Activated CD4-positive, alpha-beta T cell treated with anti-CD3 and anti-CD28 coated beads, Interleukin-2, amount 10 ng/mL, durations not matched to agents 24 days and 14 days (primary cell): ENCODE measurements around the gene IL4R. TPM values are rescaled to one million over a fixed set of nuclear protein-coding genes. Genes with fewer than 3 reads are reported as not detected.

Source experiments
- DNase-seq: peaks from one replicate; pipeline ENCODE4 v3.0.0; 2022
- H3K27ac Mint-ChIP-seq: one replicate; pipeline ENCODE4 v1.8.0; 2022; ENCODE audit warnings: mild to moderate bottlenecking, mixed read lengths
- H3K27me3 Mint-ChIP-seq: one replicate; pipeline ENCODE4 v1.8.0; 2022; ENCODE audit warnings: mixed read lengths
- H3K36me3 Mint-ChIP-seq: one replicate; pipeline ENCODE4 v1.8.0; 2022; ENCODE audit warnings: low read depth, mild to moderate bottlenecking, mixed read lengths
- H3K4me1 Mint-ChIP-seq: one replicate; pipeline ENCODE4 v1.8.0; 2021; ENCODE audit warnings: mixed read lengths
- H3K4me3 Mint-ChIP-seq: one replicate; pipeline ENCODE4 v1.8.0; 2022; ENCODE audit warnings: mild to moderate bottlenecking, moderate library complexity, mixed read lengths
- H3K9me3 Mint-ChIP-seq: one replicate; pipeline ENCODE4 v1.8.0; 2021; ENCODE audit warnings: mixed read lengths
- intact Hi-C: fragments of 100-400 bp; cut with micrococcal nuclease; formaldehyde crosslinking; loops from one replicate; pipeline ENCODE4 v1.15.1; 2023
- total RNA-seq: library from RNA; stranded (reverse); gene quantifications from 2 replicates; pipeline ENCODE4 v1.2.3, GENCODE V29; 2022

IL4R gene
- total RNA-seq, 1 donor from 2014 or later: 375 TPM

GRCh38 chr16:27353853-27354252 is 40.1 kb downstream of the IL4R start:
- H3K27me3 Mint-ChIP-seq: no peaks in the 10 kb centered on the region
- no peak for DNase-seq
- peaks cover 92% of the 10 kb centered on the region for H3K36me3 Mint-ChIP-seq
- H3K27ac Mint-ChIP-seq: peak overlapping the region; percentile 67
- no peaks in the 10 kb centered on the region for H3K9me3 Mint-ChIP-seq
- intact Hi-C loops: no loop called here
- H3K4me1 Mint-ChIP-seq: peaks cover 29% of the 10 kb centered on the region
- no peak overlapping the region for H3K4me3 Mint-ChIP-seq

- no peak overlapping the region for H3K4me3 Mint-ChIP-seq
- H3K4me1 Mint-ChIP-seq: peaks cover 19% of the 10 kb centered on the region
- peak; percentile 79 for DNase-seq
- peaks cover 87% of the 10 kb centered on the region for H3K36me3 Mint-ChIP-seq
- peaks cover 4% of the 10 kb centered on the region for H3K9me3 Mint-ChIP-seq
- intact Hi-C loops: loop anchor here (1.0 kb wide), 1 partner anchor 120 kb away; no protein-coding TSS in a partner anchor
- no peaks in the 10 kb centered on the region for H3K27me3 Mint-ChIP-seq
- peak overlapping the region; percentile 26 for H3K27ac Mint-ChIP-seq
These were observed 41.8 kb downstream of the IL4R start for GRCh38 chr16:27355610-27356009.

DNA sequence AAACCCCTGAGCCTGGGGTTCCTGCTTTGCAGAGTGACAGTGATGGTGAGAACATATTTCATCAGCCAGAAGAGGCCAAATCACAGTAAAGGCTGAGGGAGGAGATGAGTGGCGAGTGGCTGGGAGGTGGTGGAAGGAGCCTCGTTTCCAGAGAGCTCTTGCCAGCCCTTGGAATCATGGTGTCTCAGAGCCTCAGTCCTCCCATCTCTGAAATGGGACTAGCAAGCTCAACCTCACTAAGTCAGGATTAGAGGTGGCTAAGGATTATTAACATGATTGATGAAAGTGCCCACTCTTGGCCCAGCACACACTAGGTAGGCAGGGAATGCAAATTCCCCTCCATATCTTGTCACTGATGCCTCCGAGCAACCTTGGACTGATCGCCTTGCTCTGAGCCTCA is 43.0 kb downstream of the IL4R start:
- Mint-ChIP-seq H3K4me3 (no peak overlapping the region), H3K36me3 (peaks cover 86% of the 10 kb centered on the region), H3K9me3 (peaks cover 4% of the 10 kb centered on the region), H3K27me3 (no peaks in the 10 kb centered on the region), H3K27ac (peak overlapping the region; percentile 66), H3K4me1 (peaks cover 18% of the 10 kb centered on the region)
- DNase-seq: no peak
- intact Hi-C loops: no loop called here

- intact Hi-C loops: no loop called here
- no peak overlapping the region for H3K4me3 Mint-ChIP-seq
- no peak for DNase-seq
- no peaks in the 10 kb centered on the region for H3K27me3 Mint-ChIP-seq
- H3K36me3 Mint-ChIP-seq: peaks cover 86% of the 10 kb centered on the region
- H3K4me1 Mint-ChIP-seq: peaks cover 23% of the 10 kb centered on the region
- H3K27ac Mint-ChIP-seq: peak overlapping the region; percentile 66
- peaks cover 4% of the 10 kb centered on the region for H3K9me3 Mint-ChIP-seq
These were observed 45.3 kb downstream of the IL4R start for GRCh38 chr16:27359051-27359450.

GRCh38 chr16:27359615-27360014 is 45.8 kb downstream of the IL4R start:
- DNase-seq: no peak
- intact Hi-C loops: no loop called here
- no peak overlapping the region for H3K27ac Mint-ChIP-seq
- H3K4me1 Mint-ChIP-seq: peaks cover 27% of the 10 kb centered on the region
- peaks cover 4% of the 10 kb centered on the region for H3K9me3 Mint-ChIP-seq
- H3K36me3 Mint-ChIP-seq: peaks cover 86% of the 10 kb centered on the region
- H3K4me3 Mint-ChIP-seq: no peak overlapping the region
- no peaks in the 10 kb centered on the region for H3K27me3 Mint-ChIP-seq

DNA sequence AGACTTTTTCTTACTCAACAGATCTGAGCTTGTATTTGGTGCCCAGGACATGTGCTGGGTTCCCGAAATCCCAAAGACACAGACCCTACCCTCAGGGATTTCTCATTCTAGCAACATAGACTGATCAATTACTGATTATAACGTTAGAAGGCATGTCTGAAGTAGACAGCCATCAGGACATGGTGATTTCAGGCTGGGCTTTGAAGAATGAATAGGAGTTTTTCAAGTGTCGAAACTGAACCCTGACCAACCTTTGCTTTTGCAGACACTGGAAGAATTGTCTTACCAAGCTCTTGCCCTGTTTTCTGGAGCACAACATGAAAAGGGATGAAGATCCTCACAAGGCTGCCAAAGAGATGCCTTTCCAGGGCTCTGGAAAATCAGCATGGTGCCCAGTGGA is 48.2 kb downstream of the IL4R start:
- H3K4me1 Mint-ChIP-seq: peaks cover 41% of the 10 kb centered on the region
- intact Hi-C loops: no loop called here
- H3K27ac Mint-ChIP-seq: peak overlapping the region; percentile 23
- peaks cover 82% of the 10 kb centered on the region for H3K36me3 Mint-ChIP-seq
- DNase-seq: no peak
- no peaks in the 10 kb centered on the region for H3K27me3 Mint-ChIP-seq
- peaks cover 4% of the 10 kb centered on the region for H3K9me3 Mint-ChIP-seq
- no peak overlapping the region for H3K4me3 Mint-ChIP-seq

- peaks cover 76% of the 10 kb centered on the region for H3K36me3 Mint-ChIP-seq
- no peak overlapping the region for H3K4me3 Mint-ChIP-seq
- H3K4me1 Mint-ChIP-seq: peaks cover 42% of the 10 kb centered on the region
- H3K9me3 Mint-ChIP-seq: peaks cover 4% of the 10 kb centered on the region
- no peaks in the 10 kb centered on the region for H3K27me3 Mint-ChIP-seq
- intact Hi-C loops: no loop called here
- DNase-seq: peak; percentile 55
- peak overlapping the region; percentile 23 for H3K27ac Mint-ChIP-seq
These were observed 48.9 kb downstream of the IL4R start for GRCh38 chr16:27362570-27363245.

- Mint-ChIP-seq H3K4me1 (peaks cover 45% of the 10 kb centered on the region), H3K36me3 (peaks cover 71% of the 10 kb centered on the region), H3K27ac (peak overlapping the region; percentile 77), H3K27me3 (no peaks in the 10 kb centered on the region), H3K4me3 (no peak overlapping the region), H3K9me3 (peaks cover 4% of the 10 kb centered on the region)
- intact Hi-C loops: no loop called here
- peak; percentile 58 for DNase-seq
These were observed 49.5 kb downstream of the IL4R start for GRCh38 chr16:27363246-27363632.

- no peak overlapping the region for H3K4me3 Mint-ChIP-seq
- H3K9me3 Mint-ChIP-seq: peaks cover 4% of the 10 kb centered on the region
- H3K4me1 Mint-ChIP-seq: peaks cover 50% of the 10 kb centered on the region
- intact Hi-C loops: no loop called here
- H3K27me3 Mint-ChIP-seq: no peaks in the 10 kb centered on the region
- peak overlapping the region; percentile 77 for H3K27ac Mint-ChIP-seq
- peak; percentile 59 for DNase-seq
- peaks cover 66% of the 10 kb centered on the region for H3K36me3 Mint-ChIP-seq
These were observed 50.0 kb downstream of the IL4R start for GRCh38 chr16:27363797-27364196.

DNA sequence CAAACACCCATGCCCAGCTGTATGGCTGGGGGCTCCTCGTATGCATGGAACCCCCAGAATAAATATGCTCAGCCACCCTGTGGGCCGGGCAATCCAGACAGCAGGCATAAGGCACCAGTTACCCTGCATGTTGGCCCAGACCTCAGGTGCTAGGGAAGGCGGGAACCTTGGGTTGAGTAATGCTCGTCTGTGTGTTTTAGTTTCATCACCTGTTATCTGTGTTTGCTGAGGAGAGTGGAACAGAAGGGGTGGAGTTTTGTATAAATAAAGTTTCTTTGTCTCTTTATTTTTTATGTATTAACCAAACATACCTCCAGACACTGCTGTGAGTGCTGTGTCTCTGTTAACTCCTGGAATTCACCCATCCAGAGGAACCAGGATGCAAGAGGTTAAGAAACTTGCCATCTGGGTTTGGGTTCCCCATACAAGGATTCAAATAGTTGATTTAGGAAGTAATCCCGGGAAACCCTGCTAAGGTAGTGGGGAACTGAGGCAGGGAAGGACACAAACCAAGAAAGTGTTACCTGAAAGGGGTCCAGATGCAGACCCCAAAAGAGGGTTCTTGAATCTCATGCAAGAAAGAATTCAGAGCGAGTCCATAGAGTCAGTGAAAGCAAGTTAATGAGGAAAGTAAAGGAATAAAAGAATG is 50.8 kb downstream of the IL4R start:
- Mint-ChIP-seq H3K36me3 (peaks cover 59% of the 10 kb centered on the region), H3K27me3 (no peaks in the 10 kb centered on the region), H3K4me1 (peaks cover 52% of the 10 kb centered on the region), H3K27ac (peak overlapping the region; percentile 77), H3K4me3 (no peak overlapping the region), H3K9me3 (no peaks in the 10 kb centered on the region)
- intact Hi-C loops: no loop called here
- DNase-seq: no peak

DNA sequence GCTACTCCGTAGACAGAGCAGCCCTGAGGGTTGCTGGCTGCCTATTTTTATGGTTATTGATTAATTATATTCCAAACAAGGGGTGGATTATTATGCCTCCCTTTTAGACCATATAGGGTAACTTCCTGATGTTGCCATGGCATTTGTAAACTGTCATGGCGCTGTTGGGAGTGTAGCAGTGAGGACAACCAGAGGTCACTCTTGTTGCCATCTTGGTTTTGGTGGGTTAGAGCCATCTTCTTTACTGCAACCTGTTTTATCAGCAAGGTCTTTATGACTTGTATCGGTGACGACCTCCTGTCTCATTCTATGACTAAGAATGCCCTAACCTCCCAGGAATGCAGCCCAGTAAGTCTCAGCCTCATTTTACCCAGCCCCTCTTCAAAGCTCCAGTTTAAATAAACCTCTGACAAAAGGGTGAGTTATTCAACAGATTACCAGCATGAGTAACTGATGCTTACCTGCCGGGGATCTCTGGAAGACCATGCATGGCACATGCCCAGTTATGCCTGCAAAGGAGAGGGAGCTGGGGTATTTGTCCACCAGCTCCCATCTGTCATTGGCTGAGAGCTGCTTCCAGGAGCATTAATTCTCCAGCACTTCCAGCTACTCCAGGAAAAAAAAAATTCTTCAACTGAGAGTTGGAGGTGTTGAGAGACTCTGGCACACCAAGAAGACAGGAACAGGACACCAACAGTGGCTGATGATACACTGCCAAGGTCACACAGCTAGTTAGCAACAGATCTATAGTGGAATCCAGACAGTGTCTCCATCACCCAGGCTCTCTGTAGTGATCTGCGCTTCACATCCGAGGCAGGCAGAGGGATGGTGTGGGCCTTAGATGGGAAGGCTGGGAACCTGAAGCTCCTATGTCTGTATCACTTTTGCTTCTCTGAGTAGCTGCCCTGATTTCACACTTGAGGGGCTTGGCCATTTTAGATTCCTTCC is 51.6 kb downstream of the IL4R start:
- peaks cover 63% of the 10 kb centered on the region for H3K36me3 Mint-ChIP-seq
- H3K9me3 Mint-ChIP-seq: peaks cover 4% of the 10 kb centered on the region
- intact Hi-C loops: loop anchor here (2.0 kb wide), 4 partner anchors 39 to 91 kb away; no protein-coding TSS in a partner anchor
- H3K4me1 Mint-ChIP-seq: peaks cover 57% of the 10 kb centered on the region
- H3K4me3 Mint-ChIP-seq: no peak overlapping the region
- DNase-seq: peak; percentile 69
- no peaks in the 10 kb centered on the region for H3K27me3 Mint-ChIP-seq
- H3K27ac Mint-ChIP-seq: peak overlapping the region; percentile 77

- intact Hi-C loops: loop anchor here (1.0 to 2.0 kb wide), 11 partner anchors 35 to 188 kb away; partner anchors contain the start of gene IL21R
- H3K36me3 Mint-ChIP-seq: peaks cover 55% of the 10 kb centered on the region
- DNase-seq: peak; percentile 84
- H3K27ac Mint-ChIP-seq: peak overlapping the region; percentile 99
- peak overlapping the region; percentile 69 for H3K4me3 Mint-ChIP-seq
- peaks cover 54% of the 10 kb centered on the region for H3K4me1 Mint-ChIP-seq
- H3K27me3 Mint-ChIP-seq: no peaks in the 10 kb centered on the region
- peaks cover 7% of the 10 kb centered on the region for H3K9me3 Mint-ChIP-seq
These were observed 53.1 kb downstream of the IL4R start for GRCh38 chr16:27366687-27367460.
